WERI-Rb-1 (cell line): ENCODE results near the gene PTPRN2.

Experiments used
- DNase-seq: peaks from one replicate; pipeline ENCODE4 v3.0.0-alpha.2; 2020
- H3K27ac ChIP-seq: fragments of 250-450 bp; sonication (Bioruptor Pico); 2 replicates; pipeline ENCODE4 v1.5.1; 2020; ENCODE audit warnings: mild to moderate bottlenecking, moderate library complexity
- H3K27me3 ChIP-seq: fragments of 250-450 bp; sonication (Bioruptor Pico); 2 replicates; pipeline ENCODE4 v1.5.1; 2021; ENCODE audit warnings: mild to moderate bottlenecking, low read depth, moderate library complexity; ENCODE audit not compliant: insufficient read depth, severe bottlenecking
- H3K36me3 ChIP-seq: fragments of 250-450 bp; sonication (Bioruptor Pico); 2 replicates; pipeline ENCODE4 v1.5.1; 2020; ENCODE audit warnings: mild to moderate bottlenecking, moderate library complexity
- H3K4me3 ChIP-seq: 2 replicates; pipeline ENCODE4 v1.5.1; 2011; ENCODE audit warnings: low read depth, mild to moderate bottlenecking, control low read depth, low read length
- H3K9me3 ChIP-seq: fragments of 250-450 bp; sonication (Bioruptor Pico); 2 replicates; pipeline ENCODE4 v1.5.1; 2021; ENCODE audit warnings: mild to moderate bottlenecking, moderate library complexity; ENCODE audit not compliant: severe bottlenecking
- TF ChIP-seq, protein P1 (sequence below): IDR thresholded peaks from 2 replicates; pipeline ENCODE4 v1.5.1; 2011; ENCODE audit warnings: low read depth, mild to moderate bottlenecking, control low read depth, inconsistent platforms, low read length

Gene PTPRN2

GRCh38 chr7:157658851-157659412, 928.7 kb downstream of the PTPRN2 start:
- Histone ChIP-seq H3K4me3 (no peak overlapping the region), H3K27ac (no peak overlapping the region), H3K27me3 (no peaks in the 10 kb centered on the region), H3K36me3 (peaks cover 5% of the 10 kb centered on the region), H3K9me3 (no peaks in the 10 kb centered on the region)
- TF ChIP-seq, protein P1, sequence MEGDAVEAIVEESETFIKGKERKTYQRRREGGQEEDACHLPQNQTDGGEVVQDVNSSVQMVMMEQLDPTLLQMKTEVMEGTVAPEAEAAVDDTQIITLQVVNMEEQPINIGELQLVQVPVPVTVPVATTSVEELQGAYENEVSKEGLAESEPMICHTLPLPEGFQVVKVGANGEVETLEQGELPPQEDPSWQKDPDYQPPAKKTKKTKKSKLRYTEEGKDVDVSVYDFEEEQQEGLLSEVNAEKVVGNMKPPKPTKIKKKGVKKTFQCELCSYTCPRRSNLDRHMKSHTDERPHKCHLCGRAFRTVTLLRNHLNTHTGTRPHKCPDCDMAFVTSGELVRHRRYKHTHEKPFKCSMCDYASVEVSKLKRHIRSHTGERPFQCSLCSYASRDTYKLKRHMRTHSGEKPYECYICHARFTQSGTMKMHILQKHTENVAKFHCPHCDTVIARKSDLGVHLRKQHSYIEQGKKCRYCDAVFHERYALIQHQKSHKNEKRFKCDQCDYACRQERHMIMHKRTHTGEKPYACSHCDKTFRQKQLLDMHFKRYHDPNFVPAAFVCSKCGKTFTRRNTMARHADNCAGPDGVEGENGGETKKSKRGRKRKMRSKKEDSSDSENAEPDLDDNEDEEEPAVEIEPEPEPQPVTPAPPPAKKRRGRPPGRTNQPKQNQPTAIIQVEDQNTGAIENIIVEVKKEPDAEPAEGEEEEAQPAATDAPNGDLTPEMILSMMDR, result no peak
- DNase-seq, result peak; percentile 5

DNA sequence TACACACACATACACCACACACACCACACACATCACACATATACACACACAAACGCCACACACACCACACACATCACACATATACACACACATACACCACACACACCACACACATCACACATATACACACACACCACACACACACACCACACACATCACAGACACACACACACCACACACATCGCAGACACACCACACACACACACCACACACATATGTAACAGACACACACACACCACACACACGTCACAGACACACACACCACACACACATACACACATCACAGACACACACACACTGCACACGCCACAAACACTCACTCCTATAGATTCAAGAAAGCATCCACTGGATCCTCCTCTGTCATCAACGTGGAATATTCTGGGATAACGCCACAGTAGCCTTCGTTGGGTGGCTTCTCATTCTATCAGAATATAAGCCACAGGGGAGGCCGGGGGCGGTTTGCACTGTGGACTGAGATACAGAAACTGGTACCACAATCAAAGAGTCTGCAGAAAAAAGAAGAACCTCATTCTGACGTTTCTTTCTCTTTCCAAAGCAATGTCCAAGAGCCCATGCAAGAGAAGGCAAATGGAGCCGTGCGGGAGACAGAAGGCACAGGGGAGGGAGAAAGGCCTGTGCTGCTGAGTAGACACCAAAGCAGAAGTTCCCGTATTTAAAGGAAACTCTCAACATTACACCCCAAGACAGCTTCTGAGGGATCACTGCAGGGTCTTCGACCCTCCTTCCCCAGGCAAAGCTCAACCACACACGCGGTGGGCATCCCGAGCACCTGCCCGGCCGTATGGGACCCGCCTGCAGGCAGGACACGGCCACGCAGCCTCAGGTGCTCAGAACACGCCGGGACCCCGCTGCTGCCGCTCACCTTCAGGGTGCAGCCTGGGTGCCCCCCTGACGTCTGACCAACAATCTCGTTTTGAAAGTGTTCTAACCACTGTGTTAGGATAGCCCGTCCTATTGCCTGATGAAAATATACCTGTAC, 929.6 kb downstream of the PTPRN2 start:
- no peak overlapping the region for H3K4me3 ChIP-seq
- H3K36me3 ChIP-seq, result peaks cover 5% of the 10 kb centered on the region
- peak; percentile 5 for DNase-seq
- TF ChIP-seq, protein P1, result no peak
- no peaks in the 10 kb centered on the region for H3K27me3 ChIP-seq
- no peak overlapping the region for H3K27ac ChIP-seq
- H3K9me3 ChIP-seq, result no peaks in the 10 kb centered on the region

GRCh38 chr7:157656195-157656769, 931.3 kb downstream of the PTPRN2 start:
- peak; percentile 47 for DNase-seq
- TF ChIP-seq, protein P1, result peak; percentile 72
- no peak overlapping the region for H3K4me3 ChIP-seq
- no peaks in the 10 kb centered on the region for H3K9me3 ChIP-seq
- H3K27ac ChIP-seq, result no peak overlapping the region
- peaks cover 5% of the 10 kb centered on the region for H3K36me3 ChIP-seq
- no peaks in the 10 kb centered on the region for H3K27me3 ChIP-seq

DNA sequence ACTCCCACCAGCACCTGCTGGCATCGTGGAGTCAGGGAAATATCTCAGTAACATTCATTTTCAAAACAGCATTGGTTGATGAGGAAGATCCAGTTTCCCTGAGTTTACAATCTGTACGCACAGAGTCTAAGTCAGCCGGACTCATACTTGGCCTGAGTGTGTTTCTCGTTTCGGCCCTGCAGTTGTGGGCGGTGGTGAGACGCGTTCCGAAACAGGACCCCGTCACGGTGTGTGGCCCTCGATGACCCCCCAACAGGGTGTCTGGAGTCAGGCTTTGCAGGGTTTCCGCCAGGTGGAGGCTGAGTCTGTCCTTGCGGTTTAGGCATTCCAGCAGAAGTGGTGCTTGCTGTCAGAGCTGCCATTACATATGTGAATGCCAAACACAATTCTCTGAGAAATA, 933.3 kb downstream of the PTPRN2 start:
- Histone ChIP-seq H3K27me3 (no peaks in the 10 kb centered on the region), H3K4me3 (no peak overlapping the region), H3K36me3 (peaks cover 5% of the 10 kb centered on the region), H3K9me3 (no peaks in the 10 kb centered on the region), H3K27ac (no peak overlapping the region)
- TF ChIP-seq, protein P1, result no peak
- DNase-seq, result no peak

- DNase-seq, result no peak
- H3K27me3 ChIP-seq, result no peaks in the 10 kb centered on the region
- H3K27ac ChIP-seq, result no peak overlapping the region
- peaks cover 5% of the 10 kb centered on the region for H3K36me3 ChIP-seq
- TF ChIP-seq, protein P1, result no peak
- H3K9me3 ChIP-seq, result no peaks in the 10 kb centered on the region
- H3K4me3 ChIP-seq, result no peak overlapping the region
Measured at GRCh38 chr7:157653827-157654207, 933.8 kb downstream of the PTPRN2 start.
